ENCODE results near the gene KIRREL3.

GRCh38 chr11:126405906-126406305, 594.7 kb downstream of the KIRREL3 start:
- TF ChIP-seq POLR2A (IDR thresholded peaks at IDR 0.05) (peak; percentile 64), CTCF (IDR thresholded peaks at IDR 0.05) (no peak), EP300 (IDR thresholded peaks at IDR 0.05; ENCODE audit: low read depth) (no peak), POLR2AphosphoS5 (IDR thresholded peaks at IDR 0.05) (peak in 2 of 3 donors; percentile 31 to 37)
